Fibroblast of peridontal ligament (primary cell): ENCODE data around the gene OCLN.
"Not testable (repeated sequence)": the region's sequence is repeated elsewhere in the genome, so short reads cannot be mapped to it uniquely, and the experiment has no call there.

ENCODE experiments used
- DNase-seq: peaks from one replicate; pipeline ENCODE4 v3.0.0-alpha.2; 2010; ENCODE audit errors: extremely low read depth

OCLN gene

DNA sequence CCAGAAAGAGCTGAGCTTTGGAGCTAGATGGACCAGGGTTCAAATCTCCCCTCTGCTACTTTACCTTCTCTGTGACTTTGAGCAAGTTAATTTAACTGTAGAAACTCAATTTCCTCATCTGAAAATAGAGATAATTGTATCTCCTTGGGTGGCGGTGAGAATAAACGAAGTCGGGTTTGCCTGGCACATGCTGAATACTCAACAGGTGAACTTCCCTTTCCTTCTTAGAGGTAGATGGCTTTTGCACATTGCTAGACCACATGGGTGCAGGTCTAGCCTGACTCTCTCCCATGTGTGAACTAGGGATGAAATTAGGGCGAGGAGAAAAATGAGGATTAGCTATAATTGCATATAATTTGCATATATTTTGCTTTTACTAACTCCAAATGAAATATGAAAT lies 36.0 kb downstream of the OCLN start:
- DNase-seq = no peak

DNA sequence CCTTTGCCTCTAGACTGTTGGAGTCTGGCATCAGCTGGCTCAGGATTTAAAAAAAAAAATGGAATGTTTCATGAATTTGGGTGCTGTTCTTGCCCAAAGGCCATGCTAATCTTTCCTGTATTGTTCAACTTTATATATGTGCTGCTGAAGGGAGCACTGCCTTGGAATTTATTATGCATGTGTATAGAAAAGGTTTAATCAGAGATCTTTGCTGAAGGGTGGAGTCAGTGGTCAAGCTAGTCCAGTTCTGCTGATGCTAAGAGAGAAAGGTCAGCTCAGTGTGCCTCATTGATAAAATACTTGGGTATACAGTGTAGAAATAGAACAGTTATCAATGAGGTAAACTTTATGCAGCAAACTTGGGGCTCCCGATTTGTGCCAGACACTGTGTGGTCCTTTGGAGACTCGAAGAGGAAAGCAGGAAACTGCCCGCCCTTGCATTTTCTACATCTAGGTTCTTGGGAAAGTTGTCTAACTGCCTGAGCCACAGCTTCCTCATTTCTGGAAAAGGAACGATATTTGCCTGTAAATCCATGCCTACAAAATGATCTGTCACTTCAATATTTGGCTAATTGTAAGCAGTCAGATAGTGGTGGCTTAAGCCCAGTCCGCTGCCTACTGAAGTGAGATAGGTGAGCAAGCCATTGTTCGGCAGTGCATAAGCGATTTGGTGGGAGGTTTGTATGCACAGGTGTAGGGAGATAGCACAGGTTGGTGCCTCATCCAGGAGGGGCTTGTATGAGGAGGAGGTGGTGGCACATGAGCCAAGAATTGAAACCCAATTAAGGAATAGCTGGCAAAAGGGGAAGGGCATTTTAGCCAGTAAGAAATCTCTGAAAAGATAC lies 38.2 kb downstream of the OCLN start:
- DNase-seq = no peak

DNA sequence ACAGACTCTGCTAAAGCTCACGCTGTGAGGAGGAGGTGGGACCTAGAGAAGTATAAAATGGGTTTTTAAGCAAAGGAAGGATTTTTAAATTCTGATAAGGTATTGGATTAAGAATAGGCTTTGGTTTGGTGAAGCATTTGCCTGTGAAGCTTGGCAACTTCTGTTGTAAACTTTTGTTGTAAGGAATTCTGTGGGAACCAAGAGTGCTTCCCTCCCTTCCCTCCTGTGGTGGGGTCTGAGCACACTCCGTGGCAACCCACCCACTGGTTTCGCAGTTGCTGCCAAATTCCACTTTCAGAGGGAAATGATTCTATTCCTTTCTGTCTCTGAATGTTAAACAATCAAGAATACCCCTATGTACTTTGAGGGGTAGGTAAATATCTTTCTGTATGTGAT lies 38.8 kb downstream of the OCLN start:
- DNase-seq = no peak

DNA sequence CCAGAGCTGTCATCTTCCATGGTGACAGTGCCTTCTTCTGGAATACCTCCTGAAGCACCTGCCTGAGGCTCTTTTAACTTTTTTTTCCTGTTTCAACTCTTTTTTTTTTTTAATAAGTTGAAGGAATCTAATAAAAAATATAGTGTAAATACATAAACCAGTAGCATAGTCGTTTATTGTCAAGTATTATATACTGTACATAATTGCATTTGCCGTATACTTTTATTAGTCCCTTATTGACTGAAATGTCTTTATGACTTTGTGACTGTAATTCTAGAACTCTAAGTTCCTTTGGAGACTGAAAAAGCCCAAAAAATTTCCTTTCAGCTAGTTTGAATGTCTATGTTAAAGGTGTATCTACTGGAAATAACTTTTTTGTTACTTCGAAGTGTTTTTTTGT lies 45.3 kb downstream of the OCLN start:
- not testable (repeated sequence) for DNase-seq

DNA sequence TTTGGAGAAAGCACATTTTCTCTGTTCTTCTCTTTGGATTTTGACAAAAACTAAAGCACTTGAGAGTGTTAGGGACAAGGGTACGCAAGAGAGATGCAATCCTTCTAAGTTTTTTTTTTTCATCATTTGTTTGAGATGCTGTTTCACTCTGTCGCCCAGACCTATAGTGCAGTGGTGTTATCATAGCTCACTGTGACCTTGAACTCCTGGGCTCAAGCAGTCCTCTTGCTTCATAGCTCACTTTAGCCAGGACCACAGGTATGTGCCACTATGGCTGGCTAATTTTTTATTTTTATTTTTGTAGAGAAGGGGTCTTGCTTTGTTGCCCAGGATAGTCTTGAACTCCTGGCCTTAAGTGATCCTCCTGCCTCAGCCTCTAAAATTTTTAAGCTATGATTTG lies 46.1 kb downstream of the OCLN start:
- DNase-seq = not testable (repeated sequence)

DNA sequence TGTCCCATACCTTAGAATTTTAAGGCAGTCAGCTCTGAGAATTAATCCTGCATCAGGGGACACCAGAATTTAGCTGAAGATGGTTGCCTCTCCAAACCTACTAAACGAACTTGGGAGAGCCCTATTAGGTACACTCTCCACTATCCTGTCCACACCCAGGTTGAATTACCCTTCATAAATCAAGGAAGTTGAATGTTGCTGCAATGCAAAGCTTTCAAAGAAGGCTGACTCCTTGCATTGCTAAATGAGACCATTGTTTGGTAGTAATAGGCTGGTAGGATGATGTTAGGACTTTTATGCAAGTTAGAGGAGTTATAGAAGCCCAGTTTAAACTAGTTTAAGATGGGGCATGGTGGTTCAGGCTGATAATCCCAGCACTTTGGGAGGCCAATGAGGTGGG lies 48.8 kb downstream of the OCLN start:
- not testable (repeated sequence) for DNase-seq

DNA sequence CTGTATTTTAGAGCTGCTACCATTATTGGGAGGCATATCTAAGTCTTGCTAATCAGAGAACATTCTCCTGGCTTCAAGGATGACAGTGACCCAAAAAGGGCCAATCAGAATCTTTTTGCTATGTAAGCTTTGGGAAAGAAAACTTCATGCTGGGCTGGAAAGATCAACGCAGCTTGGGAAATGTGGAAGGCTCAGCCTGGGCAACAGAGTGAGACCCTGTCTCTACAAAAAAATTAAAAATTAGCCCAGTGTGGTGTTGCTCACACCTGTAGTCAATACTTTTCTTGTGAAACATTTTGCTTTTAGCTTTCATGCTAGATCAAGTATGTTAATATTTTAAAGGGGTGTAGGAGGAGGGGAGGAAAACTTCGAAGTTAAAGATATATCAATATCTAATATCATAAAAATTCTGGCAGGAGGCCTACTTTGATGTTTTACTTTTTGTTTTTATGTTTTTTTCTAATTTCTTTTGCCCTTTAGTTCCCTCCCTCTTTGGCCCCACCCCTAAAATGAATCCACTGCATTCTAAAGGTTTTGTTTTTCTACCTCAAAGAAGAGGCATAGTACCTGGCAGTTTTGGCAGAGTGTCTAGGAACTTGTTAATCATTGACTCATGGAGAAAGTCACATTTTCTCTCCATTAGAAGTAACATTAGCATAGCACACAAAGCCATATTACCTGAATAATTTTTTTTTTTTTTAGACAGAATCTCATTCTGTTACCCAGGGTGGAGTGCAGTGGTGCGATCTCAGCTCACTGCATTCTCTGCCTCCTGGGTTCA lies 50.4 kb downstream of the OCLN start:
- not testable (repeated sequence) for DNase-seq

DNA sequence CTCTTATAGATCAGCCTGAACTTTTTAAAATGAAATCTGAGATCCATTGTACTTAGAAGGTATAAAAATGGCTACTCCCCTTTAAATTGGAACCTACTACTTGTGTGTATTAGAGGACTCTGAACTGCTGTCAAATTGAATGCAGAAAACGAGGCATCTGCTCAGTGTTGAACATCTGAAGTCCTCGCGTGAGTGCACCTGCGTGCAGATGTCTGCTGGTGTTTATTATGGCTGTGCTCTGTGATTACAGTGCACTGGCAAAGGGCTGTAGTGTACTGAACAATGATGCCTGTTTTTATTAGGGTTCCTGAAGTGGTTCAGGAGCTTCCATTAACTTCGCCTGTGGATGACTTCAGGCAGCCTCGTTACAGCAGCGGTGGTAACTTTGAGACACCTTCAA lies 52.0 kb downstream of the OCLN start:
- DNase-seq = not testable (repeated sequence)

DNA sequence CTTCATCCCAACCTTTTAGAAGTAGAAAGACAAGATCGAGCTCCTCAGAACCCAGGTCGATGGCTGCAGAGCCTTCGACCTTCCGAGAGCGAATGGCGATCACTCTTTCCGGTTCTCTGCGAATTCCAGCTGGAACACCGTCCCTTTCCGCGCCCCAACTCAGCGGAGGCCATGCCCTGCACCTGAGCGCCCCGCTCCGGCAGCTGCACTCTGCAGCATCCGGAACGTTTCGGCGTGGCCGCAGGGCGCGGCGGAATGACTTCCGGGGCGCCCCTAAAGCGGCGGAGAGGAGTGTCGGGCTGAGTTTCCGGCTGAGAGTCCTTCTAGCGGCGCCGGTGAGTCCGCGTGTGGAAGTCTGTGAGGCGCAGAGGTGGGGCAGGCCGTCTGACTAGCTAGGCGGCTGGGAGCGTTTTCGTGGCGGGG lies 67.3 kb downstream of the OCLN start, which contains the start of gene GTF2H2C:
Gene GTF2H2C (plus strand): TSS at position 284 of the 423 bp plus-strand sequence. CDS start 4,942 bp downstream, outside the sequence.
- peak; percentile 53 for DNase-seq

DNA sequence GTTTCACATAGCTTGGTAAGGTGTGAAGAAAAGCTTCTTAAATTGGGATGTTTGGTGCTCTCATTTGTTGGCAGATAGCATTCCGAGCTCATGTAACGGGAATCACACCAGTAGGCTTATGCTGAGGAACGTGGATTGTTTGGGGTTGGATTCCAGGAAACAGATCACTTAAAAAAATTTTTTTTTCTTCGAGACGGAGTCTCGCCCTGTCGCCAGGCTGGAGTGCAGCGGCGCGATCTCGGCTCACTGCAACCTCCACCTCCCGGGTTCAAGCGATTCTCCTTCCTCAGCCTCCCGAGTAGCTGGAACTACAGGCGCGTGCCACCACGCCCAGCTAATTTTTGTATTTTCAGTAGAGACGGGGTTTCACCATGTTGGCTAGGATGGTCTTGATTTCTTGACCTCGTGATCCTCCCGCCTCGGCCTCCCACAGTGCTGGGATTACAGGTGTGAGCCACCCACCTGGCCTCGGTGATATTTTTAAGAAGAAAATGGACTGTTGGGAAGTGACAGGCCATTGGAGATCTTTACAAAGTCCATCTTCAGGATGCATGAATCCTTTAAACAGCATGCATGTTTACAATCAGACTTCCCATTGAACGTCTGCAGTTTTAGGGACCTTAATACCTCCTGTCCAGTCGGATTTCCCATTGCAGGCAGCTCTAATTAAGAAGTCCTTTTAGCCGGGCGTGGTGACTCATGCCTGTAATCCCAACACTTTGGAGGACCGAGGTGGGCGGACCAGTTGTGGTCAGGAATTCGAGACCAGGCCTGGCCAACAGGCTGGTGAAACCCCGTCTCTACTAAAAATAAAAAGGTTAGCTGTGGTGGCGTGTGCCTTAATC lies 68.2 kb downstream of the OCLN start:
- not testable (repeated sequence) for DNase-seq

DNA sequence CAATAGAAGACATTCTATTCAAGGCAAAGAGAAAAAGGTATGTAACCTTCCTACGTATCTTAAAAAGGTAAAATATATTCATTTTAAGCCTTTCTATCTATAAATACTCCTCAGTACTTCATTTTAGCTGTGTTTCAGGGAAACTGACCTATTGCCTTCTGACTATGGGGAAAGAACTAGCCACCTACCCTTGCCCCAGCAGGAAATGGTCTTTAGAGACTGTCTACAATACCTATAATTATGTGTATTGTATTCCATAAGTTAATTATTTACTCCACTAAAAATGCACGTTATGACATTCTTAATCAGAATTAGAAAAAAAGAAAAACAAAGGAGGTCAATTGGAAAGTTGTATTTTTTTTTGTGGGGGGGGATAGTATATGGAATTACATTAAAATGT lies 73.6 kb downstream of the OCLN start:
- DNase-seq = not testable (repeated sequence)

DNA sequence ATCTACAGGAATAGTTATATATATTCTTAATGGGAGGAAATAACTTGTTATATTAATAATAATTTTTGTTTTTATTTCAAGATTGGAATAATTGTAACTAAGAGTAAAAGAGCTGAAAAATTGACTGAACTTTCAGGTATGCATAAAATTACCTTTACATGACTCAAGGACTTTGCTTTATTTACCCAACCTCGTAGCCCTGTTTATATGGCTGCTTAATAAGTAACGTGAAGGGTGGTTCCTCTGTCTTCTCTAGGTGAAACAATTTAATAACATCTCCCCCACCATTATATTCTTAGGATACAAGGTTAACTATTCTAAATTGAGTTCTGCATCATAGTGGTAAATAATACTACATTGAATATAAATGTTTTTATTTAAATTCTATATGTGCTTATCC lies 75.5 kb downstream of the OCLN start:
- DNase-seq = not testable (repeated sequence)

DNA sequence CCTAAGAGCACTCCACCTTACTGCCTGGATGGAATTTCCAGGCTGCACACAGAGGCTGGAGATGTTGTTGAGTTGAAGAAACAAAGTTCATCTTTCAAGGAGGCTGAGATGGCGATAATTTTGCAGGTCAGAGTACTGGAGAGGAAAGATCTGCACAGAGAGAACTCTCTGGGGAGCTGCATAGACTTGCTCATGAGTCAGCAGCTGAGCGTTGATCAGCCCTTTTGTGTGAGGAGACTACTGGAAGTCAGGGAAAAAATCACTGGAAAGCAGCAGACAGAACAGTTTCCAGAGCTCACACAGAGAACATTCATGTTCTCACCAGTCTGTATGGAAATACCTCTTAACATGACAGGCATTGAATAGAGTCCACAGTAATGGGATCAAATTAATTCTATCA lies 90.8 kb downstream of the OCLN start:
- not testable (repeated sequence) for DNase-seq

DNA sequence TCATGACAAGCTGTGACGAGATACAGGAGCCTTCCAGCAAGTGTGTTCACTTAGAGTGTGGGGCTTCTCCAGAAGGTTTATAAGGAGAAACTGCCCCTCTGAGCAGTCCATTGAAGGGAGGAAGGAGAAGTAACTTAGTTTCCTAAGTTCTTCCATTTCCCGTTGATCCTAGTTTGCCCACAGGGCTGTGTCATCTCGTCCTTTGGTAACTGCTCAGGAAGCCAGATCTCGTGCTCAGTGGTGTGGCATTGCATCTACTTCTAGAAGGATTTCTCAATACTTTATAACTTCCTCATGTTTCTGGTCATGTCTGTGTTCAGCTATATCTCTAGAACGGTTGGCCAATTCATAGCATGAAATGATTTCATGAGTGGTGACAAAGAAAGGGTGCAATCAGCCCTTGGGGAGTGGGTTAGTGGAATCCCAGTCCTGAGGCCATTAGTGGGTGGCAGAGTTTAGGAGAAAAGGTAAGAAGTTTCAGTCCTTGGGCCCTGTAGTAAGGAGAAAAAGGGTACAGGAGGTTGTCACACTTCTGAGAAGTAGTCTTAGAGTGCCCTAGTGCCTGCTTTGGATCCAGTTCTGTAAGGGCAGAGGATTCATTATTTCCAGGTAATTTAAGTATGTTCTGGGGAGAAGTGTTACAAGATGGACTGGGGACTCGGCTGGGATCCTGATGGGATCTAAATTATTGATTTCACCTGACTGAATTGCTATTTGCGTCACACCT lies 103.7 kb downstream of the OCLN start:
- not testable (repeated sequence) for DNase-seq

DNA sequence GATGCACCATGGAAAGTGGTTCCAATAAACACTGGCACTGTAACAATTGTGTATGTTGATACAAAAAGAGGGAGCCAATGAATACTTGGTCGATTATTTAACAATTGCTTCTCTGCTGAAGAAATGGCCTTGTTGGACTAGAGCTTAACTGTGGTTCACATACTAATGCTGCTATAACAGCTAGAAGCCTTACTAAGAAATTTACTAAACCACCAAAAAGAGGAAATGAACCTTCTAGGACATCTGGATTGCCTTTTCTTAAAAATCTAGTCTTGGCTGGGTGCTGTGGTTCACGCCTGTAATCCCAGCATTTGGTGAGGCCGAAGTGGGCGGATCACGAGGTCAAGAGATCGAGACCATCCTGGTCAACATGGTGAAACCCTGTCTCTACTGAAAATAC lies 109.4 kb downstream of the OCLN start:
- not testable (repeated sequence) for DNase-seq

DNA sequence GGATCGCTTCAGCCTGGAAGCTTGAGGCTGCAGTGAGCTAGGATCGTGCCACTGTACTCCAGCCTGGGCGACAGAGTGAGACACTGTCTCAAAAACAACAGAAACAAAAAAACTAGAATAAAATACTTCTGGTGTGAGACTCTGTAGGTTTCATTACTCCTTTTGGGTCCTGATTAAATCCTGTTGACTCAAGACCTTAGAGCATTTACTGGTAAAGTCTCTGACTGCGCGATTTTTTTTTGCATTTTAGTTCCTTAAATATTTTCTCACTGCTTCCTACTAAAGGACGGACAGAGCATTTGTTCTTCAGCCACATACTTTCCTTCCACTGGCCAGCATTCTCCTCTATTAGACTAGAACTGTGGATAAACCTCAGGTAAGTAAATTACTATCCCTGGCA lies 114.2 kb downstream of the OCLN start:
- not testable (repeated sequence) for DNase-seq
